Activated CD8-positive, alpha-beta memory T cell treated with anti-CD3 and anti-CD28 coated beads for 4 hours (primary cell): ENCODE data around the gene ITGA2.

Source experiments
- DNase-seq, 2 donors: peaks; one replicate each; pipeline ENCODE4 v3.0.0-alpha.2; 2020; ENCODE audit warnings: low read depth in 2 of 2

ITGA2 gene

DNA sequence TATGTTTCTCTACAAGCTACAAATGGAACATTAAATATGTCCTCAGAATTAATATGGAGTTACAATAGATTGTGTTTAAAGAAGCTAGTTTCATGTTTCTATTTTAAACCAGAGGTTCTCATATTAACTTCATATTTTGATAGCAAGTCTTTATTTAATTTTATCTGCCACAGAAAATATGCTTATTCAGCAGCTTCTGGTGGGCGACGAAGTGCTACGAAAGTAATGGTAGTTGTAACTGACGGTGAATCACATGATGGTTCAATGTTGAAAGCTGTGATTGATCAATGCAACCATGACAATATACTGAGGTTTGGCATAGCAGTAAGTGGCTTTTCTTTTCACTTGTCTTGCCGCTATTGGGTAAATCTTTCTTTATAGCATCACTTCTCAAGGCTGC, 66.2 kb downstream of the ITGA2 start:
- DNase-seq = no peak

GRCh38 chr5:53059281-53059680, 70.1 kb downstream of the ITGA2 start:
- DNase-seq = no peak

- no peak for DNase-seq
Observed at GRCh38 chr5:53063176-53063575, 74.0 kb downstream of the ITGA2 start.

DNA sequence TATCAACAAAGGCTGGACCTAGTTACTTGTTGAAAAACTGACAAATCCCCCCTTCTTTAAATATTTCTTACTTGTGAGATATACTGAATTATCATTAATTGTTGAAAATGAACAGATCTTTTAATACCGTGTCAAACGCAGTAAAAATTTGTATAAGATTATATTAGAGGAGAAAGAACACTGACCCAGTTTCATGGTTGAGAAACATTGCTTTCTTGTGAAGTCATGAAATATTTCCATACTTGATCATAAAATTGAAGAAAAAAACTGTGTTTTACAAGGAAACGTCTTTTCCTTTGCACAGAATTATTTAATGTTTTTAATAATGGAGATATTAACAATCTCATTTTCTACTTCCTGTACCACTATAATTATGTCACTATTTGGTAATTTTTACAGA, 74.6 kb downstream of the ITGA2 start:
- no peak for DNase-seq

DNA sequence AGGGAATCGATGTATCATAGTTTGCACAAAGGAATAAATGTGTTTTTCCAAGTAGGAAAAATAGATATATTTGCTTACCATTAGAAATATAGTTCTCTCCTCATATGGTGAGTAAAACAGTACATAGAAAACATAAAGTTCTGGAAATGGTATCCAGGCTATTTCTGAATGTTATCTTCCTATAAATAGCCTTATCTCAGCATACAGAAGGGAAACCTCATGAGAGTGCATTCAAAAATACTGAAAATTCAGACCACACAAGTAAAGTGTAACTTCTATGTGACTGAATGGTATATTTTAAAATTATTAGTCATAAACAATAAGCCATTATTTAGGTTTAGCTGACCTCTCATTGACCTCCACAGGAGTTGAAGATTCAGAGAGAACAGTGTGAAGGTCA, 76.9 kb downstream of the ITGA2 start:
- no peak for DNase-seq

- DNase-seq = no peak
Observed at GRCh38 chr5:53067641-53068040, 78.5 kb downstream of the ITGA2 start.

DNA sequence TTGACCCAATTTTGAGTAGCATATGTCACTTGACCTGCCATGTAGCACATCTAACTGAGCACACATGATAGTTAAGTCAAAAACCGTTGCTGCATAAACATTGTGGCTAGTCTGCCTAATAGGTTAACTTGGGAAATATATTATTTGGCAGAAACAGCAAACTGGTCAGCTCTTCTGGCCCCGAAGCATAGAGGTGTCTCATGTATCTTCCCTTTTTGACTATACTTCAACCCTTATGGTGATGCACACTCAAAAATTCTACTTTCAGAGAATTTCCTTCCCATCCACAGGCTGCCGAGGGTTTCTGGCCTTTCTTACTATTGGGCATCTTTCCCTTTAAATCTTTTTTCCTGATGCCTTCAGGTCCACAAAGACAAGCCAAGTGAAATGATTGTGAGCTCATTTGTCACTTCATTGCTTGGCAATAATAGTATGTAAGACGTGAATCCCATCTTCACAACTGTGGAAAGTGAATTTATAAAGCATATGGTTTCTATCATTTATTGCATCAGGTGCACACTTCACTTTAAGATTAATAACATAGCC, 79.2 kb downstream of the ITGA2 start:
- no peak for DNase-seq

GRCh38 chr5:53069626-53070025, 80.5 kb downstream of the ITGA2 start:
- peak in 1 of 2 donors; percentile 16 for DNase-seq

GRCh38 chr5:53071298-53071697, 82.1 kb downstream of the ITGA2 start:
- DNase-seq = no peak

DNA sequence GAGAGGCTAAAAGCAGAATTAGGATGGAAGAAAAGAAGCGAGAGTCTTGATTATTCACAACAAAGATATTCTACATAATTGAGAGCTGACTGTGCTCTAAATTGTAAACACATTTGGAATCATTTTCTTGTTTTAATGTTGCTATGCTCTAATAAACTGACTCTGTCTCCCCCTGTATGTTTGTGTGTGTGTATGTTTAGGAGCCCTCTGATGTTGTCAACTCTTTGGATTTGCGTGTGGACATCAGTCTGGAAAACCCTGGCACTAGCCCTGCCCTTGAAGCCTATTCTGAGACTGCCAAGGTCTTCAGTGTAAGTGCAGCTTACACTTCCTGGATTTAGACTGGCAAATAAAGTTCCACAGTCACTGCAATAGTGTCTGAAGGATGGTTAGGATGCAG, 82.6 kb downstream of the ITGA2 start:
- DNase-seq = no peak

- DNase-seq = no peak
Observed at GRCh38 chr5:53073348-53073747, 84.2 kb downstream of the ITGA2 start.

GRCh38 chr5:53076014-53076583, 86.9 kb downstream of the ITGA2 start:
- DNase-seq = no peak

- no peak for DNase-seq
Observed at GRCh38 chr5:53080271-53080670, 91.1 kb downstream of the ITGA2 start.

GRCh38 chr5:53083927-53084326, 94.8 kb downstream of the ITGA2 start:
- DNase-seq = no peak

DNA sequence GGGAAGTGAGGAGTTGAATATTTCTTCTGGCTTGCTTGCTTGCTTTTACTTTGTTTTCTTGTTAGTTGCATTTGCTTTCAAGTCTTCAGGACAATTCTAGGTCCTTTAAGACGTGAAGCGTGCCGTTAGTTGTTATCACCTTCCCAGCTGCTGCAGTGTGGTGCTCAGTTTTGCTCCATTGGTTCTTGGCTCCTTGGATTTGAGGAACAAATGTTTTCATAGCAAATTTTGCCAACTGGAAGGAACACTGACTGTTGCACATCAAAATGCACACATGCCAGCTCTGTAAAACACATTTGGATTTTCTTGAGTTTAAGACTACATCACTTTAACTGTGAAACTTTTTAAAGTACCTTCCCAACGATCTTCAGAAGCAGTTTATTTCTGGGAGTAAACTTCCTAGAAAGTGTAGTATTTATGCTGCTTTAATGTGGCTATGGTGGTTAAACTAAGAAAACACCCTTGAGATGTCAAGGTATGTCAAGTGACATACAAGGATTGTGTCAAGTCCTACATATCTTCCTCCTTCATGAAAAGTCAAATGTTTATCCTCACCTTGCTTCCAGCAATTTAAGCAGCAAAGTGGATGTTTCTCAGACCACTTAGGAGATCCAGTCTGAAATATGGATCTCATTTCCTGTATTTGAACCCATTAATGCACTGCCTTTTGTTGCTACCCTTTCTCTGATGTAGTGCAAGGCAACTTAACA, 95.5 kb downstream of the ITGA2 start:
- no peak for DNase-seq

- DNase-seq = no peak
Observed at GRCh38 chr5:53087171-53087570, 98.0 kb downstream of the ITGA2 start.

GRCh38 chr5:53087621-53088121, 98.5 kb downstream of the ITGA2 start:
- no peak for DNase-seq

GRCh38 chr5:53089481-53089991, 100.4 kb downstream of the ITGA2 start:
- DNase-seq = no peak

DNA sequence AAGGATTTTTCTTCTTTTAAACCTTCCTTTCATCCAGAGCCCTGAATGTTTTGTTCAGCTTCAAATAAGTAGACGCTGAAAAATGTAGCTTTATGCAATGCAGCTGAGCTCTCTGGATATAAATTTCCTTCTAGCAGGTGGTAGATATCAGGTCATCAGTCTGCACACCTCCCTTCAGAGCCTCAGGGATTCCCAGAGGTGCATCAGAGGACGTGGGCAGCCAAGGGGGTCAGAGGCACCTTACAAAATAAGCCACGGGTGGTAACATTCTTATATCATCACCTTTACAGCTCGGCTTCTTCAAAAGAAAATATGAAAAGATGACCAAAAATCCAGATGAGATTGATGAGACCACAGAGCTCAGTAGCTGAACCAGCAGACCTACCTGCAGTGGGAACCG, 101.1 kb downstream of the ITGA2 start:
- DNase-seq = no peak

GRCh38 chr5:53091289-53091688, 102.1 kb downstream of the ITGA2 start:
- no peak for DNase-seq

DNA sequence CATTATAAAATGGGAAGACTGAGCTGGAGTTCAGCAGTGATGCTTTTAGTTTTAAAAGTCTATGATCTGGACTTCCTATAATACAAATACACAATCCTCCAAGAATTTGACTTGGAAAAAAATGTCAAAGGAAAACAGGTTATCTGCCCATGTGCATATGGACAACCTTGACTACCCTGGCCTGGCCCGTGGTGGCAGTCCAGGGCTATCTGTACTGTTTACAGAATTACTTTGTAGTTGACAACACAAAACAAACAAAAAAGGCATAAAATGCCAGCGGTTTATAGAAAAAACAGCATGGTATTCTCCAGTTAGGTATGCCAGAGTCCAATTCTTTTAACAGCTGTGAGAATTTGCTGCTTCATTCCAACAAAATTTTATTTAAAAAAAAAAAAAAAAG, 103.1 kb downstream of the ITGA2 start:
- no peak for DNase-seq

DNA sequence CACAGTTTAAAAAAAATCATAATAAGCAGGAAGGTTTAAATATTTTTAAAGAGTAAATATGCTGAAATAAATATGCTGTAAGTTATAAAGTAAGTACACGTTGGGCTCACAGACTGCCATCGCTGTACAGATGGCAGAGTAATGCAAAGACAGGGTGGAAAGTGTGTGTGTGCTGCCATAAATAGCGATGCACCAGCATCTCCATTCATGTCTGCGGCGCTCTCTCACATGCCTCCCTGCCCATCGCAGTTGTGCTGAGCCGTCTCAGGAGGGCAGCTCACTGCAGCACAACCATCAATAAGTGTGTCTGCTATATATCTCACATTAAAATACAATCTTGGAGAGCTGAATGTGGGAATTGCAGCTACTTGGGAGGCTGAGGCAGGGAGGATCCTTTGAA, 106.1 kb downstream of the ITGA2 start:
- DNase-seq = no peak

DNA sequence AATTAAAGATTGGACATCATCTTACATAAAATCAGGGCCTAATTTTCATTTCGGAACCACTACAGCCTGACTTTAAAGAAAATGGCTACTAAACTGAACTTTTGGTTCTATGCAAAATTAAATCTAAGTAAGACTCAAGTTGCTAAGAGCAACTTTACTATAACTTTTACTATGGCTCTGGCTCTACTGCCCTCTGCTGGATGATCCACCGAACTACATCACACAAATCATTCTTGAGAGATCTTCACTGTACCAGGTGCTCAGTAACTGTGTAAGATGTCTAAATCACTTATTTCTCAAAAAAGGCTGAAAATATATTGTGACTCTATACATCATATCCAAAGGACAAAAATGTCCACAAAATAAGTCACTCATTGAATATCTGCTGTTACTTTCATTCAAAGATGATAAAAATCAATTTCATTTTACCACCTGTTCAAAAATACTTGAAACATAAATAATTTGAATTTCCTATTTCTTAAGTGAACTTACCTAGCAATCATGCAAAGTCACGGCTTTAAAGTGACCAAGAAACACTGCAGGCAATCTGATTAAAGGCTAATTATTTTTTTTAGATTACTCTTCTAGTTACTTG, 106.9 kb downstream of the ITGA2 start:
- DNase-seq = peak; percentile 43 to 50
